Measurements from ENCODE around the gene SPTBN2.
"Not testable (repeated sequence)": the region's sequence is repeated elsewhere in the genome, so short reads cannot be mapped to it uniquely, and the experiment has no call there.

SPTBN2 gene

GRCh38 chr11:66646828-66647227, 82.2 kb downstream of the SPTBN2 start:
- in situ Hi-C loops (cut with HindIII; ENCODE audit: low sequenced_read_pairs), result no loop called here

- in situ Hi-C loops (cut with HindIII; ENCODE audit: low sequenced_read_pairs), result no loop called here
Observed at GRCh38 chr11:66643745-66644437, 85.1 kb downstream of the SPTBN2 start.

GRCh38 chr11:66641834-66642233, 87.2 kb downstream of the SPTBN2 start:
- in situ Hi-C loops (cut with HindIII; ENCODE audit: low sequenced_read_pairs), result no loop called here

GRCh38 chr11:66639814-66640340, 89.1 kb downstream of the SPTBN2 start:
- in situ Hi-C loops (cut with HindIII; ENCODE audit: low sequenced_read_pairs), result not testable (repeated sequence)

- in situ Hi-C loops (cut with HindIII; ENCODE audit: low sequenced_read_pairs), result no loop called here
Observed at GRCh38 chr11:66639066-66639813, 89.8 kb downstream of the SPTBN2 start.

- in situ Hi-C loops (cut with HindIII; ENCODE audit: low sequenced_read_pairs), result no loop called here
Observed at GRCh38 chr11:66638177-66639065, 90.6 kb downstream of the SPTBN2 start, which contains the start of gene RBM4. RBM4 (plus strand) TSS chr11:66638703; CDS start chr11:66639712, 1,009 bp downstream.

GRCh38 chr11:66637557-66638176, 91.3 kb downstream of the SPTBN2 start:
- in situ Hi-C loops (cut with HindIII; ENCODE audit: low sequenced_read_pairs), result no loop called here

GRCh38 chr11:66636411-66636810, 92.6 kb downstream of the SPTBN2 start:
- in situ Hi-C loops (cut with HindIII; ENCODE audit: low sequenced_read_pairs), result no loop called here
